BJ (cell line): ENCODE results near the gene HOXB8. TPM values are rescaled to one million over a fixed set of nuclear protein-coding genes. Genes with fewer than 3 reads are reported as not detected.

Experiments
- CTCF ChIA-PET: fragments of 350-600 bp; formaldehyde crosslinking; extraction: SDS; loops from one replicate; lab custom pipeline; 2021; ENCODE audit warnings: antibody characterized with exemption, inconsistent platforms; lab: Yijun Ruan, JAX
- POLR2A ChIA-PET: fragments of 300-600 bp; sonication (Branson Sonifier 250); formaldehyde crosslinking; extraction: SDS; loops from one replicate; lab custom pipeline; 2021; ENCODE audit warnings: antibody characterized with exemption; lab: Charles Lee
- DNase-seq: peaks from one replicate; pipeline ENCODE4 v3.0.0-alpha.2; 2011; ENCODE audit warnings: low read depth
- H3K27me3 ChIP-seq: 2 replicates; pipeline ENCODE4 v1.6.0; 2011; ENCODE audit warnings: low read length; ENCODE audit not compliant: control insufficient read depth, insufficient read depth
- H3K36me3 ChIP-seq: 2 replicates; pipeline ENCODE4 v1.5.1; 2011; ENCODE audit warnings: low read length; ENCODE audit not compliant: control insufficient read depth, insufficient read depth
- H3K4me3 ChIP-seq: 2 replicates; pipeline ENCODE4 v1.5.1; 2011; ENCODE audit warnings: low read depth, mild to moderate bottlenecking, control low read depth, low read length
- CTCF ChIP-seq: IDR thresholded peaks from 2 replicates; pipeline ENCODE4 v1.5.1; 2011; ENCODE audit warnings: low read depth, mild to moderate bottlenecking, control low read depth, inconsistent platforms, low read length, moderate library complexity; ENCODE audit not compliant: insufficient read depth
- polyA plus RNA-seq: library from polyadenylated mRNA; depleted of rRNA; stranded (reverse); fragments of >200 nt; gene quantifications from 2 replicates; pipeline ENCODE4 v1.2.3, GENCODE V29; 2011

The HOXB8 gene
- polyA plus RNA-seq, 1 experiment: not detected

- no peak for DNase-seq
- no peak for TF ChIP-seq CTCF
- POLR2A ChIA-PET: no interaction called here
- Histone ChIP-seq H3K27me3 (peaks cover 63% of the 10 kb centered on the region), H3K4me3 (no peak overlapping the region), H3K36me3 (no peaks in the 10 kb centered on the region)
- CTCF ChIA-PET: interaction anchor here (0.6 to 0.9 kb wide), 2 partner anchors 11 to 81 kb away, joined by 3 read pairs; no protein-coding TSS in a partner anchor
Observed at GRCh38 chr17:48644159-48644558, 29.1 kb upstream of the HOXB8 start.

- ChIA-PET POLR2A (no interaction called here), CTCF (interaction anchor here (0.6 to 0.9 kb wide), 2 partner anchors 11 to 82 kb away, joined by 3 read pairs; no protein-coding TSS in a partner anchor)
- DNase-seq: no peak
- H3K4me3 ChIP-seq: no peak overlapping the region
- no peaks in the 10 kb centered on the region for H3K36me3 ChIP-seq
- TF ChIP-seq CTCF: no peak
- H3K27me3 ChIP-seq: peaks cover 65% of the 10 kb centered on the region
Observed at GRCh38 chr17:48643697-48644012, 28.6 kb upstream of the HOXB8 start.

- H3K36me3 ChIP-seq: no peaks in the 10 kb centered on the region
- no peak for DNase-seq
- POLR2A ChIA-PET: no interaction called here
- H3K27me3 ChIP-seq: peaks cover 68% of the 10 kb centered on the region
- TF ChIP-seq CTCF: no peak
- CTCF ChIA-PET: interaction anchor here (0.6 kb wide), 1 partner anchor 82 kb away, joined by 3 read pairs; no protein-coding TSS in a partner anchor
- no peak overlapping the region for H3K4me3 ChIP-seq
Observed at GRCh38 chr17:48642843-48643696, 28.0 kb upstream of the HOXB8 start.

- no peak overlapping the region for H3K4me3 ChIP-seq
- ChIA-PET POLR2A (no interaction called here), CTCF (no interaction called here)
- DNase-seq: no peak
- H3K36me3 ChIP-seq: no peaks in the 10 kb centered on the region
- peaks cover 70% of the 10 kb centered on the region for H3K27me3 ChIP-seq
- no peak for TF ChIP-seq CTCF
Observed at GRCh38 chr17:48642059-48642842, 27.2 kb upstream of the HOXB8 start.

GRCh38 chr17:48641541-48642058, 26.5 kb upstream of the HOXB8 start:
- TF ChIP-seq CTCF: no peak
- ChIA-PET CTCF (no interaction called here), POLR2A (no interaction called here)
- Histone ChIP-seq H3K27me3 (peaks cover 75% of the 10 kb centered on the region), H3K4me3 (no peak overlapping the region), H3K36me3 (no peaks in the 10 kb centered on the region)
- no peak for DNase-seq
